ENCODE measurements around the gene ACACB.
A peak's percentile ranks its signal among the peaks of the same experiment; 100 is the strongest.

Gene ACACB

GRCh38 chr12:109105176-109105575 is 11.2 kb upstream of the ACACB start:
- no peak overlapping the region for H3K27ac ChIP-seq (ENCODE audit: insufficient read depth, low read length, poor library complexity, severe bottlenecking)
- no peaks in the 10 kb centered on the region for H3K9me3 ChIP-seq (ENCODE audit: control insufficient read depth, low read length)
- H3K36me3 ChIP-seq (ENCODE audit: control insufficient read depth, insufficient read depth, low read length) = peaks cover 45% of the 10 kb centered on the region
- no peaks in the 10 kb centered on the region for H3K4me1 ChIP-seq (ENCODE audit: control insufficient read depth, insufficient read depth, low read length, poor library complexity, severe bottlenecking)
- H3K4me3 ChIP-seq (ENCODE audit: insufficient read depth, low read depth, low read length, poor library complexity, severe bottlenecking) = no peak overlapping the region
- DNase-seq = no peak
- H3K27me3 ChIP-seq (replicated peaks; ENCODE audit: control insufficient read depth, insufficient read depth, low read length, poor library complexity, severe bottlenecking) = no peaks in the 10 kb centered on the region

GRCh38 chr12:109109746-109110350 is 6.5 kb upstream of the ACACB start:
- Histone ChIP-seq H3K36me3 (ENCODE audit: control insufficient read depth, insufficient read depth, low read length) (peaks cover 20% of the 10 kb centered on the region), H3K27ac (ENCODE audit: insufficient read depth, low read length, poor library complexity, severe bottlenecking) (no peak overlapping the region), H3K4me1 (ENCODE audit: control insufficient read depth, insufficient read depth, low read length, poor library complexity, severe bottlenecking) (no peaks in the 10 kb centered on the region), H3K4me3 (ENCODE audit: insufficient read depth, low read depth, low read length, poor library complexity, severe bottlenecking) (no peak overlapping the region), H3K9me3 (ENCODE audit: control insufficient read depth, low read length) (no peaks in the 10 kb centered on the region), H3K27me3 (replicated peaks; ENCODE audit: control insufficient read depth, insufficient read depth, low read length, poor library complexity, severe bottlenecking) (no peaks in the 10 kb centered on the region)
- DNase-seq = no peak

GRCh38 chr12:109110988-109111495 is 5.3 kb upstream of the ACACB start:
- peak overlapping the region; percentile 43 for H3K4me3 ChIP-seq (ENCODE audit: insufficient read depth, low read depth, low read length, poor library complexity, severe bottlenecking)
- peak overlapping the region; percentile 66 for H3K27ac ChIP-seq (ENCODE audit: insufficient read depth, low read length, poor library complexity, severe bottlenecking)
- no peaks in the 10 kb centered on the region for H3K4me1 ChIP-seq (ENCODE audit: control insufficient read depth, insufficient read depth, low read length, poor library complexity, severe bottlenecking)
- H3K27me3 ChIP-seq (replicated peaks; ENCODE audit: control insufficient read depth, insufficient read depth, low read length, poor library complexity, severe bottlenecking) = no peaks in the 10 kb centered on the region
- H3K36me3 ChIP-seq (ENCODE audit: control insufficient read depth, insufficient read depth, low read length) = peaks cover 9% of the 10 kb centered on the region
- peak; percentile 24 to 31 (median 25) for DNase-seq
- no peaks in the 10 kb centered on the region for H3K9me3 ChIP-seq (ENCODE audit: control insufficient read depth, low read length)

- Histone ChIP-seq H3K27me3 (replicated peaks; ENCODE audit: control insufficient read depth, insufficient read depth, low read length, poor library complexity, severe bottlenecking) (no peaks in the 10 kb centered on the region), H3K4me1 (ENCODE audit: control insufficient read depth, insufficient read depth, low read length, poor library complexity, severe bottlenecking) (no peaks in the 10 kb centered on the region), H3K36me3 (ENCODE audit: control insufficient read depth, insufficient read depth, low read length) (no peaks in the 10 kb centered on the region), H3K9me3 (ENCODE audit: control insufficient read depth, low read length) (no peaks in the 10 kb centered on the region), H3K27ac (ENCODE audit: insufficient read depth, low read length, poor library complexity, severe bottlenecking) (no peak overlapping the region), H3K4me3 (ENCODE audit: insufficient read depth, low read depth, low read length, poor library complexity, severe bottlenecking) (no peak overlapping the region)
- no peak for DNase-seq
These were observed 3.5 kb upstream of the ACACB start for GRCh38 chr12:109112720-109113465.

GRCh38 chr12:109113661-109114321 is 2.6 kb upstream of the ACACB start:
- Histone ChIP-seq H3K27ac (ENCODE audit: insufficient read depth, low read length, poor library complexity, severe bottlenecking) (no peak overlapping the region), H3K4me3 (ENCODE audit: insufficient read depth, low read depth, low read length, poor library complexity, severe bottlenecking) (no peak overlapping the region), H3K36me3 (ENCODE audit: control insufficient read depth, insufficient read depth, low read length) (no peaks in the 10 kb centered on the region), H3K4me1 (ENCODE audit: control insufficient read depth, insufficient read depth, low read length, poor library complexity, severe bottlenecking) (no peaks in the 10 kb centered on the region), H3K9me3 (ENCODE audit: control insufficient read depth, low read length) (no peaks in the 10 kb centered on the region), H3K27me3 (replicated peaks; ENCODE audit: control insufficient read depth, insufficient read depth, low read length, poor library complexity, severe bottlenecking) (no peaks in the 10 kb centered on the region)
- DNase-seq = no peak

- DNase-seq = no peak
- H3K36me3 ChIP-seq (ENCODE audit: control insufficient read depth, insufficient read depth, low read length) = no peaks in the 10 kb centered on the region
- no peak overlapping the region for H3K27ac ChIP-seq (ENCODE audit: insufficient read depth, low read length, poor library complexity, severe bottlenecking)
- H3K27me3 ChIP-seq (replicated peaks; ENCODE audit: control insufficient read depth, insufficient read depth, low read length, poor library complexity, severe bottlenecking) = no peaks in the 10 kb centered on the region
- H3K4me1 ChIP-seq (ENCODE audit: control insufficient read depth, insufficient read depth, low read length, poor library complexity, severe bottlenecking) = no peaks in the 10 kb centered on the region
- H3K4me3 ChIP-seq (ENCODE audit: insufficient read depth, low read depth, low read length, poor library complexity, severe bottlenecking) = no peak overlapping the region
- H3K9me3 ChIP-seq (ENCODE audit: control insufficient read depth, low read length) = no peaks in the 10 kb centered on the region
These were observed 1.7 kb upstream of the ACACB start for GRCh38 chr12:109114644-109115043.

GRCh38 chr12:109115404-109115757 is 1.0 kb upstream of the ACACB start:
- H3K4me3 ChIP-seq (ENCODE audit: insufficient read depth, low read depth, low read length, poor library complexity, severe bottlenecking) = no peak overlapping the region
- no peaks in the 10 kb centered on the region for H3K27me3 ChIP-seq (replicated peaks; ENCODE audit: control insufficient read depth, insufficient read depth, low read length, poor library complexity, severe bottlenecking)
- DNase-seq = no peak
- no peaks in the 10 kb centered on the region for H3K36me3 ChIP-seq (ENCODE audit: control insufficient read depth, insufficient read depth, low read length)
- H3K4me1 ChIP-seq (ENCODE audit: control insufficient read depth, insufficient read depth, low read length, poor library complexity, severe bottlenecking) = no peaks in the 10 kb centered on the region
- no peak overlapping the region for H3K27ac ChIP-seq (ENCODE audit: insufficient read depth, low read length, poor library complexity, severe bottlenecking)
- H3K9me3 ChIP-seq (ENCODE audit: control insufficient read depth, low read length) = no peaks in the 10 kb centered on the region

- Histone ChIP-seq H3K27me3 (replicated peaks; ENCODE audit: control insufficient read depth, insufficient read depth, low read length, poor library complexity, severe bottlenecking) (no peaks in the 10 kb centered on the region), H3K4me1 (ENCODE audit: control insufficient read depth, insufficient read depth, low read length, poor library complexity, severe bottlenecking) (no peaks in the 10 kb centered on the region), H3K9me3 (ENCODE audit: control insufficient read depth, low read length) (no peaks in the 10 kb centered on the region), H3K27ac (ENCODE audit: insufficient read depth, low read length, poor library complexity, severe bottlenecking) (no peak overlapping the region), H3K4me3 (ENCODE audit: insufficient read depth, low read depth, low read length, poor library complexity, severe bottlenecking) (no peak overlapping the region), H3K36me3 (ENCODE audit: control insufficient read depth, insufficient read depth, low read length) (no peaks in the 10 kb centered on the region)
- DNase-seq = no peak
These were observed 193 bp downstream of the ACACB start for GRCh38 chr12:109116611-109116949.

- Histone ChIP-seq H3K4me1 (ENCODE audit: control insufficient read depth, insufficient read depth, low read length, poor library complexity, severe bottlenecking) (no peaks in the 10 kb centered on the region), H3K27me3 (replicated peaks; ENCODE audit: control insufficient read depth, insufficient read depth, low read length, poor library complexity, severe bottlenecking) (no peaks in the 10 kb centered on the region), H3K27ac (ENCODE audit: insufficient read depth, low read length, poor library complexity, severe bottlenecking) (no peak overlapping the region), H3K36me3 (ENCODE audit: control insufficient read depth, insufficient read depth, low read length) (no peaks in the 10 kb centered on the region), H3K4me3 (ENCODE audit: insufficient read depth, low read depth, low read length, poor library complexity, severe bottlenecking) (no peak overlapping the region), H3K9me3 (ENCODE audit: control insufficient read depth, low read length) (no peaks in the 10 kb centered on the region)
- no peak for DNase-seq
These were observed 3.7 kb downstream of the ACACB start for GRCh38 chr12:109120095-109120494.

GRCh38 chr12:109120557-109120956 is 4.2 kb downstream of the ACACB start:
- Histone ChIP-seq H3K27ac (ENCODE audit: insufficient read depth, low read length, poor library complexity, severe bottlenecking) (no peak overlapping the region), H3K36me3 (ENCODE audit: control insufficient read depth, insufficient read depth, low read length) (no peaks in the 10 kb centered on the region), H3K27me3 (replicated peaks; ENCODE audit: control insufficient read depth, insufficient read depth, low read length, poor library complexity, severe bottlenecking) (no peaks in the 10 kb centered on the region), H3K4me1 (ENCODE audit: control insufficient read depth, insufficient read depth, low read length, poor library complexity, severe bottlenecking) (no peaks in the 10 kb centered on the region), H3K4me3 (ENCODE audit: insufficient read depth, low read depth, low read length, poor library complexity, severe bottlenecking) (no peak overlapping the region), H3K9me3 (ENCODE audit: control insufficient read depth, low read length) (no peaks in the 10 kb centered on the region)
- no peak for DNase-seq
